Eye (tissue), 1 donor: ENCODE data around the gene NXPH4.

Experiments used
- DNase-seq: peaks from one replicate; pipeline ENCODE4 v3.0.0-alpha.2; 2015

NXPH4 gene

GRCh38 chr12:57183939-57184725 is 32.5 kb upstream of the NXPH4 start:
- DNase-seq: no peak

DNA sequence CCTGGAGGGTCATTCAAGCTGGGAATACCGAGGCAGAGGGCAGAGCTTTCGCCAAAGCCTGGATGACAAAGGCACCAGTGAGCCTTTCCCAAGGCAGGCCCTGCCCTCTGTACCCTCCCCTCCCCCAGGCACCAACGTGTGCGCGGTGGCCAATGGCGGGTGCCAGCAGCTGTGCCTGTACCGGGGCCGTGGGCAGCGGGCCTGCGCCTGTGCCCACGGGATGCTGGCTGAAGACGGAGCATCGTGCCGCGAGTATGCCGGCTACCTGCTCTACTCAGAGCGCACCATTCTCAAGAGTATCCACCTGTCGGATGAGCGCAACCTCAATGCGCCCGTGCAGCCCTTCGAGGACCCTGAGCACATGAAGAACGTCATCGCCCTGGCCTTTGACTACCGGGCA is 31.2 kb upstream of the NXPH4 start:
- DNase-seq: no peak

DNA sequence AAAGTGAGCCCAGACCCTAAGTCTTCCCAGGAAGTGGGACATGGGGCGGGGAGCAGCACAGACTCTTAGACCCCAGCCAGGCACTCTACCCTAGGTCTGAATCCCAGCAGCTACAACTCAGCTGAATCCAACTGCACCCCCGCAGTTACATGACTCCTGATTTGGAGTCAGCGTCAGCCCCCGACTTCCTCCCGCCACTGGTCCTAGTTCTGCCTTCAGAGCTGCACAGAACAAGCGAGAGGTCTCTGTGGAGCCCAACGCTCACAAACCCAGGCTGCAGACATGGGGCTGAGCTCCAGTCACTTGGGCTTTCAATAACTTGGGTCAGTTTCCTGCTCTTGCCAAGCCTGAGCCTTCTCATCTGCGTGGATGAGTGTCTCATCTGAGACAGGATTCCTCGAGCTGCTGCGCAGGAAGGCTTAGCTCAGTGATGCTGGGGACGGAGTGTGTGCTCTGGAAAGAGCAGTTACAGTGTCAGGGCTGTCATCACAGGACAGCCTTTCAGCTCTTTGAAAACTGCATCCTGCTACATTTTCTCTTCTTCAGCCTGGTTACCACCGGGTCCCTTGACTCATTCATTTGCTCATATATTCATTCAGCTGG is 30.6 kb upstream of the NXPH4 start:
- DNase-seq: no peak

GRCh38 chr12:57187222-57188089 is 29.1 kb upstream of the NXPH4 start:
- DNase-seq: no peak

DNA sequence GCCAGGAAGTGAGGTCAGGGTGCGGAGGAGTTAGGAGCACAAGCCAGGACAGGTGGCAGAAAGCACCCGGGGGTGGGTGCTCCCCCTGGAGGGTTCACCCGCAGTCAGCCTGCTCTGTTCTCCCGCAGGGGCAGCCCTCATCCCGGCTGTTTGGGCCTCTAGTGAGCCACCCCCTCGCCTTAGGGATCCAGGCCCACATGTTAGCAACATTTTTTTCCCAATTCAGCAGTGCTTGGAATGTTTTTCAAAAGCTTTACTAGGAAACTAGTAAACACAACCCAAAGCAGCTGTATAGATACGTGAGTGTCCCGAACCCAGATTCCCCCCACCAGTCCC is 28.5 kb upstream of the NXPH4 start:
- DNase-seq: no peak

DNA sequence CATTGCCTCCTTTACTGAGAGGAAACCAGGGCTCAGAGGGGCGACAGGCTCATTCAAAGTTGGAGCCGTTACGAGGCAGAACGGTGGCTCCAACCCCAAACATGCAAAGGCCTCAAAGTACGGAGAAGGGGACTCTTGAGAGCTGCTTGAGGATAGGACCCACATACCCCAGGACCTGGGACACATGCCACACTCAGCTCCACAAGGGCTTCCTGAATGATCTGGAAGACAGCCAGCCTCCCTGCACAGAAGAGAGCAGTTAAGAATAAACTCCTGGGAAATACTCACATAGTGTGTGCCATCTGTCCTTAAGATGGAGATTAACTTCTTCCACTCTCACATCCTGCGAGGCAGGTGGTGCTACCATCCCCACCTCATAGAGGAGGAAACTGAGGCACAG is 26.6 kb upstream of the NXPH4 start:
- DNase-seq: no peak

- no peak for DNase-seq
Observed at GRCh38 chr12:57190821-57191220, 25.8 kb upstream of the NXPH4 start.

GRCh38 chr12:57191410-57191809 is 25.2 kb upstream of the NXPH4 start:
- DNase-seq: no peak

DNA sequence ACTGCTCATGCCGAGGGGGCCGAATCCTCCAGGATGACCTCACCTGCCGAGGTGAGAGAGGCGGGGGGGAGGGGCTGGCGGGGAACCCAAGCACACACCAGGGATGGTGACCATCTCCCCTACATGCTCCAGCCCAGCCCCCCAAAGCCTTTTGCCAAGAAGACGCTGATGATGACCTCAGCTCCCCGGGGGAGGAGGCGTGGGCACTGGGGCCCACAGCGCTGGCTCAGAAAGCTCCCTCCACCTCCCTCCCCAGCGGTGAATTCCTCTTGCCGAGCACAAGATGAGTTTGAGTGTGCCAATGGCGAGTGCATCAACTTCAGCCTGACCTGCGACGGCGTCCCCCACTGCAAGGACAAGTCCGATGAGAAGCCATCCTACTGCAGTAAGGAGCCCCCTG is 23.7 kb upstream of the NXPH4 start:
- DNase-seq: no peak

GRCh38 chr12:57193706-57194245 is 22.8 kb upstream of the NXPH4 start:
- DNase-seq: no peak

DNA sequence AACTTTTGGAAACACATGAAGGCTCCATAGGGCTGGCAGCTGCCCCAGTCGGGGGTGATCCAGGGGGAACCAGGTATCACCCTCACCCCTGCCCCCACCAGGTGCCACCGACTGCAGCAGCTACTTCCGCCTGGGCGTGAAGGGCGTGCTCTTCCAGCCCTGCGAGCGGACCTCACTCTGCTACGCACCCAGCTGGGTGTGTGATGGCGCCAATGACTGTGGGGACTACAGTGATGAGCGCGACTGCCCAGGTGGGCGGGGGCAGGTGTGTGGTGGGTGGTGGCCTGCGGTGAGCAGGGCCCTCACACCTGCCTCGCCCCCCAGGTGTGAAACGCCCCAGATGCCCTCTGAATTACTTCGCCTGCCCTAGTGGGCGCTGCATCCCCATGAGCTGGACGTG is 22.3 kb upstream of the NXPH4 start:
- DNase-seq: no peak

GRCh38 chr12:57195186-57195585 is 21.4 kb upstream of the NXPH4 start:
- DNase-seq: no peak

- DNase-seq: no peak
Observed at GRCh38 chr12:57195611-57196371, 20.8 kb upstream of the NXPH4 start.

DNA sequence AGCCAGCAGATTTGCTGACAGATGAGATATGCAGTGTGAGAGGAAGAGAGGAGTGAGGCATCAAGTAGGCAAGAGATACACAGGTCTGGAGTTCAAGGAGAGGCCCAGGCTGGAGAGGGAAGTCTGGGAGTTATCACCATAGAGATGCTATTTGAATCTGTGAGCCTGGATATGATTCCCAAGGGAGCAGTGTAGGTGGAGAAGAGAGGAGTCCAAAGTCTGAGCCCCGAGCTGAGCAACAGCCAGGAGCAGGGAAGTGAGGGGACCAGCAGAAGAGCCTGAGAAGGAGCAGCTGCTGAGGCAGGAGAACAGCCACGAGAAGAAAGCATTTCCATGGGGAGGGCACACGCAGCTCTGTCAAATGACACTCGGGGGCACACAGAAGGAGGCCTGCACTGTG is 20.2 kb upstream of the NXPH4 start:
- no peak for DNase-seq

GRCh38 chr12:57196956-57197355 is 19.6 kb upstream of the NXPH4 start:
- no peak for DNase-seq

DNA sequence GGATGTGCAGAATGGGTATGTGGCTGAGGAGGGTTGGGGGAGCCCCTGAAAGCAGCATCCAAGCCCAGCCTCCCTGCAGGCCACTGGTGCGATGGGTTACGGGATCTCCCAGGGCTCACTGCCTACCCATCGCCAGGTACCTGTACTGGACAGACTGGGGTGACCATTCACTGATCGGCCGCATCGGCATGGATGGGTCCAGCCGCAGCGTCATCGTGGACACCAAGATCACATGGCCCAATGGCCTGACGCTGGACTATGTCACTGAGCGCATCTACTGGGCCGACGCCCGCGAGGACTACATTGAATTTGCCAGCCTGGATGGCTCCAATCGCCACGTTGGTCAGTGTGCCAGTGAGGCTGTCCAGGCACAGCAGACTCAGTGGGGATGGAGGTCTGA is 18.3 kb upstream of the NXPH4 start:
- DNase-seq: no peak

DNA sequence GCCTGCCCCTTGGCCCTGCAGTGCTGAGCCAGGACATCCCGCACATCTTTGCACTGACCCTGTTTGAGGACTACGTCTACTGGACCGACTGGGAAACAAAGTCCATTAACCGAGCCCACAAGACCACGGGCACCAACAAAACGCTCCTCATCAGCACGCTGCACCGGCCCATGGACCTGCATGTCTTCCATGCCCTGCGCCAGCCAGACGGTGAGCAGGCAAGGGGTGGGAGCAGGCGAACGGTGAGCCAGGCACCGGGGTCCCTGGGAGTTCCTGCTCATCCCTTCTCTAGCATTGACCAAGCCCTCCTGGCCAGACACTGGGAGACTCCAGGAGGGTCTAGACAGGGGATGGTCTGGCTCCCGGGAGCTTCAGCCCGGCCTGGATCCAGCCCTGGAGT is 17.4 kb upstream of the NXPH4 start:
- no peak for DNase-seq

DNA sequence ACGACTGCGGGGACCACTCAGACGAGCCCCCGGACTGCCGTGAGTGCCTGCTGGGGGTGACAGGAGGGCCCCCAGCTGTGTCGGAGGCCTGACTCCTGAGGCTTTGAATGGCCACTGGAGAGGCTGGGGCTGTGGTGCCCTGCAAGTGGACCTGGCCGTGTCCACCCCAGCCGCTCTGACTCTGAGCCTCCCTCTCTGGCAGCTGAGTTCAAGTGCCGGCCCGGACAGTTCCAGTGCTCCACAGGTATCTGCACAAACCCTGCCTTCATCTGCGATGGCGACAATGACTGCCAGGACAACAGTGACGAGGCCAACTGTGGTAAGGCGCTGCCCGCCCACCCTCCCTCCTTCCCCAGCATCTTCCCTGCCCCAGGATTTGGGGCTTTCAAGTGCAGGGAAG is 16.1 kb upstream of the NXPH4 start:
- no peak for DNase-seq

DNA sequence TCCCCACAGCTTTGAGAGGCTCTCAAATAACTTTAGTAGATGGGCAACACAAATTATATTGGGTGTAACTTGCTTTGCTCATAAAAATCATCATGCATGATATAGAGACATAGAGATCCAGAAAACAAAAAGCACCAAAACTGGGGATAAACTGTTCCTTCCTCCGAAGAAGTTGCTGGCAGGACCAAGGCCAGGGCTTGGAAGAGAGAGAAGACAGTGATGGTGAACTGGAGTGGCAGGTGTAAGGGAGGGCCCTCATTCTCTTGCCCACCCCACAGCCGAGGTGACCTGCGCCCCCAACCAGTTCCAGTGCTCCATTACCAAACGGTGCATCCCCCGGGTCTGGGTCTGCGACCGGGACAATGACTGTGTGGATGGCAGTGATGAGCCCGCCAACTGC is 15.4 kb upstream of the NXPH4 start:
- no peak for DNase-seq

DNA sequence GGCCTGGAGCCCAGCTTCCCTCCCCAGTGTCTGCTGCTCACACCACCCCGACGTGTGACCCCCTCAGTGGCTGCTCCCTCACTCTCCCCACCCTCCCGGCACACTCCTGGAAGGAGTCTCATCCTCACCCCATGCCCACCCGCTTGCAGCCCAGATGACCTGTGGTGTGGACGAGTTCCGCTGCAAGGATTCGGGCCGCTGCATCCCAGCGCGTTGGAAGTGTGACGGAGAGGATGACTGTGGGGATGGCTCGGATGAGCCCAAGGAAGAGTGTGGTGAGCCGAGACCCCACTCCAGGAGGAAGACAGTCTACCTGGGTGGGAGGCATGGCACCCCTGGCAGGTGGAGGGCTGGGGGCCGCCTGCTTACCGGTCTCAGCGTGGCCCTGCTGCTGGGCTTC is 15.0 kb upstream of the NXPH4 start:
- DNase-seq: no peak

DNA sequence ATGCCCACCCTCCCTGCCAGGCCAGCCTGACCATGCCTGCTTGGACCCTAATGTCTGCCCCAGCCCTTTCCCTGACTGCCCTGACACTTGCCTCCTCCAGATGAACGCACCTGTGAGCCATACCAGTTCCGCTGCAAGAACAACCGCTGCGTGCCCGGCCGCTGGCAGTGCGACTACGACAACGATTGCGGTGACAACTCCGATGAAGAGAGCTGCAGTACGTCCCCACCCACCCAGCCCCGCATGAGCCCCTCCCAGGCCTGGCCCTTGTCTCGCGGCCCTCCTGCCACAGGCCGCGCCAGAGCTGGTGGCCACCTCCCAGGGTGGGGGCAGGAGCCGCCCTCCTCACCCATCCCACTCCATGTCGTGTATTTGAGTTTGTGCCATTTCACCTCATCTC is 14.3 kb upstream of the NXPH4 start:
- DNase-seq: no peak

DNA sequence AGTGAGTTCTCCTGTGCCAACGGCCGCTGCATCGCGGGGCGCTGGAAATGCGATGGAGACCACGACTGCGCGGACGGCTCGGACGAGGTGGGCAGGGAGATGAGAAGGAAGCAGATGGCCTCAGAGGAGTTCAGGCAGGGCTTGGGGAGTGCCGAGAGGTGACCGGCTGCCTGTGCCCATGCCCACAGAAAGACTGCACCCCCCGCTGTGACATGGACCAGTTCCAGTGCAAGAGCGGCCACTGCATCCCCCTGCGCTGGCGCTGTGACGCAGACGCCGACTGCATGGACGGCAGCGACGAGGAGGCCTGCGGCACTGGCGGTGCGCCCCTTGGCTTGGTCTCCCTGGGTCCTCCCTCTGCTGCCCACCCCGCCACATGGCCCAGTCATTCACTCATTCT is 13.4 kb upstream of the NXPH4 start:
- DNase-seq: no peak

- no peak for DNase-seq
Observed at GRCh38 chr12:57203791-57204190, 12.8 kb upstream of the NXPH4 start.
